IPS DF 6.9 (cell line): ENCODE results near the gene MEA1.

ENCODE experiments used
- DNase-seq: peaks from one replicate; pipeline ENCODE4 v3.0.0-alpha.2; 2013; ENCODE audit warnings: low read depth, low spot score
- H3K27ac ChIP-seq: one replicate; pipeline ENCODE4 v1.5.1; 2013; ENCODE audit warnings: low read length, control low read depth
- H3K27me3 ChIP-seq: 2 replicates; pipeline ENCODE4 v1.6.1; 2013; ENCODE audit warnings: mild to moderate bottlenecking, low read length; ENCODE audit not compliant: control insufficient read depth, insufficient read depth
- H3K36me3 ChIP-seq: 2 replicates; pipeline ENCODE4 v1.6.1; 2013; ENCODE audit warnings: low read length; ENCODE audit not compliant: control insufficient read depth, insufficient read depth
- H3K4me1 ChIP-seq: 2 replicates; pipeline ENCODE4 v1.6.1; 2013; ENCODE audit warnings: low read length; ENCODE audit not compliant: control insufficient read depth, insufficient read depth
- H3K4me3 ChIP-seq: 2 replicates; pipeline ENCODE4 v1.5.1; 2013; ENCODE audit warnings: mild to moderate bottlenecking, low read length
- H3K9me3 ChIP-seq: 2 replicates; pipeline ENCODE4 v1.6.1; 2013; ENCODE audit warnings: low read length, inconsistent platforms; ENCODE audit not compliant: control insufficient read depth, insufficient read depth
- WGBS: extraction: QIAGEN DNeasy Blood & Tissue Kit; methylation state at CpG from one replicate; pipeline ENCODE4 v1.1.7; 2013; ENCODE audit warnings: mixed read lengths, missing lambda C conversion rate; ENCODE audit not compliant: insufficient read length, insufficient coverage; 5-methylcytosine and 5-hydroxymethylcytosine counted together

The MEA1 gene

DNA sequence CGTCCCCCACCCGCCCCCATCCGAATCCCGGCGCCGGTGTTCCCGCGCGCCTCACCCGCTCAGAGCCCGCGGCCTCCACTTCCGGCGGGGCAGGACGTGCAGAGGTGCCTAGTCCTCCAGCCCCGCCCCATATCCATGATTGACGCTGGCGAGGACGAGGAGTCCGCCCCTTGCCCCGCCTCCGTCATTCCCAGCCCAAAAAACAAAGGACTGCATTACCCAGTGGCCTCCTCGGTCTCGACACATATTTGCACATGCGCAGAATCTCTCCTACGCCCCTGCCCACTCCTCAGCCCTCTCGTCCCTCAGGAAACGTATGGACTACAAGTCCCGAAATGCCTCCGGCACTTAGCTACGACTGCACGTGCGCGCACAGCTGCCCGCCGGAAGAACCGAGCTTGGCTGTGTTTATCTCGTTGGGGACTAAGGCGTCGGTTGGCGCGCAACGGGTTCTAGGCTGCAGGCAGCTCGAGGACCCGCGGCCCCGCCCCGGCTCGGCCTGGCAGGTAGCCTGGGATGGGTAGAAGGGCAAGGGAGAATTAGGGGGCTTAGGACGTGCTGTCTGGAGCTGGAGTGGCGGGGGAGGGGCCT, at the start of gene MEA1, which contains the start of gene KLHDC3:
Gene MEA1 (minus strand): TSS at position 104 of the 591 bp plus-strand sequence. CDS start 133 bp downstream, outside the sequence.
Gene KLHDC3 (plus strand): TSS at position 407 of the 591 bp plus-strand sequence. CDS start 2,944 bp downstream, outside the sequence.
- Histone ChIP-seq H3K4me1 (no peaks in the 10 kb centered on the region), H3K9me3 (no peaks in the 10 kb centered on the region), H3K36me3 (peaks cover 32% of the 10 kb centered on the region), H3K27ac (no peak within 1 kb of the TSS), H3K4me3 (peak within 1 kb of the TSS; percentile 70), H3K27me3 (no peaks in the 10 kb centered on the region)
- DNase-seq, result peak; percentile 100
- WGBS, result no CpG with 5 or more reads among the region's 51 CpGs

DNA sequence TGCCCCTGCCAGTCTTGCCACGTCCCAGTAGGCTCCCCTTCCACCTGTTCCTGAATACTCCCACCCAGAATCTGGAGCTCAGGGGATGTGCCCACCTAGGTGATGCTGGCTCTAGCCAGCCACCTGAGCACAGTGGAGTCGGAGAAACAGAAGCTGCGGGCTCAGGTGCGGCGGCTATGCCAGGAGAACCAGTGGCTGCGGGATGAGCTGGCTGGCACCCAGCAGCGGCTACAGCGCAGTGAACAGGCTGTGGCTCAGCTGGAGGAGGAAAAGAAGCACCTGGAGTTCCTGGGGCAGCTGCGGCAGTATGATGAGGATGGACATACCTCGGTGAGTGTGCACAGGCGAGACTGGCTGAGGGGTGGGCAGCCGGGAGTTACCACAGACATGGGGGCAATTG, 49.1 kb upstream of the MEA1 start:
- WGBS, result no CpG with 5 or more reads among the region's 12 CpGs
- Histone ChIP-seq H3K27me3 (no peaks in the 10 kb centered on the region), H3K9me3 (no peaks in the 10 kb centered on the region), H3K4me1 (no peaks in the 10 kb centered on the region), H3K36me3 (peaks cover 4% of the 10 kb centered on the region; the same call in 1 of the 2 replicates), H3K4me3 (no peak overlapping the region), H3K27ac (no peak overlapping the region)
- no peak for DNase-seq

DNA sequence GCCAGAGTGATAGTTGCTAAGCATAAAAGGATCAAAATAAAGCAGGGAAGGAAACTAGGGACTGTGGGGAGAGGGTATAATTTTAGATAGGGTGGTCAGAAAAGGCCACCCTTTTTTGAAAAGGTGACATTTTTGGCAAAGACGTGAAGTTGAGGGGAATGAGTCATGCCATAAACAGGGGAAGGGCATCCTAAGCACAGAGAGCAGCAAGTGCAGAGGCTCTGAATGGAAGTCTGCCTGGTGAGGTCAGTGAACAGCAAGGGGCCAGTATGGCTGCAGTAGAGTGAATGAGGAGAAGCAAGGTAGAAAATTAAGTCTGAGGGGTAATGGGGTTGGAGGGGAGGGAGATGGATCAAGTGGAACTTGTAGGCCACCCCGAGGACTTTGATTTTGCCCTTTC, 48.1 kb upstream of the MEA1 start:
- no peak overlapping the region for H3K27ac ChIP-seq
- no peaks in the 10 kb centered on the region for H3K27me3 ChIP-seq
- H3K36me3 ChIP-seq, result peaks cover 4% of the 10 kb centered on the region; the same call in 1 of the 2 replicates
- DNase-seq, result no peak
- H3K4me3 ChIP-seq, result no peak overlapping the region
- no peaks in the 10 kb centered on the region for H3K4me1 ChIP-seq
- WGBS, result no CpG with 5 or more reads among the region's 2 CpGs
- H3K9me3 ChIP-seq, result no peaks in the 10 kb centered on the region

DNA sequence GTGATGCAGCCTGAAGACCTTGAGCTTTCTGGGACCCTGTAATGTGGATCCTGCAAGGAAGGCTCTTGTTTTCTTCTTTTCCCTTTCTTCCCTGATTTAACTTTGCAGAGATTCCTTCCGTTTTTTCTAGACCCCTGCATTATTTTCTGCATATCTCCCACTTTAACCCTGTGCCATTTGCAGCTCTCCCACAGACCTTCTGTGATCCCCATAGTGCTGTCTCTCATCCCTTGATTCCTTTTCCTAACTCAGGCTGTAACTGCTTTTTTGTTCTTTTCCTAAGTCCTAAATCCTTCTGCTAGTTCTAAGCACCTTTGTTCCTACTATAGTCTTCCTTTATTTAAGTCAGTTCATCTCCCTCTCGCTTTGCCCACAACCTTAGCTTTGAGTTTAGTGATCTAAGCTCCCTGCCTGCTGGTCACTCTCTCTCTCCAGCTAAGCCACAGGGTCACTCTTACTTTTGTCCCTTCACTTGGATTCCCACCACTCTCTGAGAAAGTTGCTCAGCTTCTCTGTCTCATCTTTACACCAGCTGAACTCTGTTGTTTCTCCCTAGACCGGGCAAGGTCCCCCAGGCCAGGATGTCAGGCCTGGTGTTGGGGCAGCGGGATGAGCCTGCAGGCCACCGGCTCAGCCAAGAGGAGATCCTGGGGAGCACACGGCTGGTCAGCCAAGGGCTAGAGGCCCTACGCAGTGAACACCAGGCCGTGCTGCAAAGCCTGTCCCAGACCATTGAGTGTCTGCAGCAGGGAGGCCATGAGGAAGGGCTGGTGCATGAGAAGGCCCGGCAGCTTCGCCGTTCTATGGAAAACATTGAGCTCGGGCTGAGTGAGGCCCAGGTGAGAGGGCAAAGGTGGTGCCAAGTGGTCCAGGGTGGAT, 47.2 kb upstream of the MEA1 start:
- no peaks in the 10 kb centered on the region for H3K4me1 ChIP-seq
- H3K9me3 ChIP-seq, result no peaks in the 10 kb centered on the region
- H3K4me3 ChIP-seq, result no peak overlapping the region
- 0 out of 2 replicates have a peak, but pooled peaks cover 3% of the 10 kb centered on the region for H3K36me3 ChIP-seq
- no peak overlapping the region for H3K27ac ChIP-seq
- H3K27me3 ChIP-seq, result no peaks in the 10 kb centered on the region
- WGBS, result no CpG with 5 or more reads among the region's 12 CpGs
- no peak for DNase-seq

DNA sequence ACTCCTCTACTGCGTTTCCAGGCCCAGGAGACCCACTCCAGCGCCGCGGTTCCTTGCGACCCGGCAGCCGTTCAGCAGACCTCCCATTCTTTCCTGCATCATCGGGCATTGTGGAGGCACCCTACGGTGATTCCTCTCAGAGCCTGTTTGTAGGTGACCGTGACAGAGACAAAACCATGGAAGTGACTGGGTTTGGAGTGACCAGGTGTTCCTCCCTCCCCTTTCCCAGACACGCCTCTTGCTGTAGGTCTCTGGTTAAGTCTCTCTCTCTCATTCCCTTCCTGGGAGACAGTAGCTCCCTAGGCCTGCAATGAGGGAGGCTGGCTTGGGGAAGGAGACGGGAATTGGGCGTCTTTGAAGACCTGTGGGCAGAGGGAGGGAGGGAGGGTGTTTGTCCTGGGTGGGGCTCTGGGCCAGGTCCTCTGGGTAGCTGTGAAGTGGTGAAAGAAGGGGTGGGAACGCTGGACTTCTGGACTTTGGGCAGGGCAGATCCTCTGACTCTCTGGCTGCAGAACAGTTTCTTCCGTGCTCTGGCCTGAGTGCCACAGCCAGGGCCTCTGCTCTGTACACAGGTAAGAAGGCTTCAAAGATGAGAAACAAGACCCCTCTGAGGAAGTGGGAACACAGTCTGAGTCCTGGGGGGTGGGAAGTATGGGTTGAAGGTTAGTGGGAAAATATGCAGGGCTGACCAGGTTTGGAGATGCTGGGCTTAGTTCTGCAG, 46.4 kb upstream of the MEA1 start:
- no peaks in the 10 kb centered on the region for H3K9me3 ChIP-seq
- no peaks in the 10 kb centered on the region for H3K4me1 ChIP-seq
- 0 out of 2 replicates have a peak, but pooled peaks cover 3% of the 10 kb centered on the region for H3K36me3 ChIP-seq
- H3K27ac ChIP-seq, result no peak overlapping the region
- WGBS, result no CpG with 5 or more reads among the region's 15 CpGs
- no peak for DNase-seq
- H3K27me3 ChIP-seq, result no peaks in the 10 kb centered on the region
- peak overlapping the region; percentile 62; the same call in 1 of the 2 replicates for H3K4me3 ChIP-seq

DNA sequence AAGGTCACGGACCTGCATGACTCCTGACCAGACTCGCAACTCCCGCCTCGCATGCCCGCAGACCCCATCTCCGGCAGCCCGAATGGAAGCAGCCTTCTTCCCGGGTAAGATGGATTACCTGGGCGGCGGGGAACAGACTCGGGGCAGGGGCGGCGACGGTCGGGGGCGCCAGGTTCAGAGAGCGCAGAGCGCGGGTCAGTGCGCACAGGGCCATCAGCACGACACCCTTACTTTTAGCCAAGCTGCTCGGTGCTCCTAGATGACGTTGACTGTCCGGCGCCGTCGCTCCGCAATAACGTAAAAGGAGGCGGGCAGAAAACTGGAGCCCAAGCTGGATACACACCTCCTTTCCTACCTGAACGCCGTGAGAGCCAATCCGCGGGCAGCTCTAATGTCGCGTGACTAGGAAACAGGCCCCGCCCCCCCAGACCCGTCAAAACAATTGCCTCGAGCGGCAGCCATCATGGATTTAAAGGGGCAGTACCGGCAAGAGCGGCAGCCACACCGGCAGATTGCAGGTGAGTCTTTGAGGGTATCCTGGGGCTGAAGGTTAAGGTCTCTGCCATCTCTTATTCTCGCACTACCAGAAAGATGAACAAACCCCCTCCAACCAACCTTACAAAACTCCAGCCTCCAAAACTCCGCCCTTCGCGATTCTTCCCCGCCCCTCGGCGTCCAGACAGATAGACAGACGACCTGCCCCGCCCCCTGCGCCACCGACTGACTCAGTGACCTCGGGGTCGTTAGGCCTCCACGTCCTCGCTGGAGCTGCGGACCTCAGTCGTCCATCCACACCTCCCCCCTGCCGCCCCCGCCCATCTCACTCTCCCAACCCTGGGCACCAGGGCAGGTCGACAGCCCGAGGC, 45.7 kb upstream of the MEA1 start, which contains the start of the genes KLC4 and MRPL2:
Gene KLC4 (plus strand): TSS at position 464 of the 866 bp plus-strand sequence. CDS start 1,705 bp downstream, outside the sequence.
Gene MRPL2 (minus strand): TSS at position 267 of the 866 bp plus-strand sequence. CDS start 53 bp downstream, at position 214.
- Histone ChIP-seq H3K9me3 (no peaks in the 10 kb centered on the region), H3K4me3 (peak within 1 kb of the TSS; percentile 62), H3K27me3 (no peaks in the 10 kb centered on the region), H3K4me1 (no peaks in the 10 kb centered on the region), H3K36me3 (0 out of 2 replicates have a peak, but pooled peaks cover 3% of the 10 kb centered on the region), H3K27ac (no peak within 1 kb of the TSS)
- WGBS, result no CpG with 5 or more reads among the region's 64 CpGs
- peak; percentile 95 for DNase-seq

DNA sequence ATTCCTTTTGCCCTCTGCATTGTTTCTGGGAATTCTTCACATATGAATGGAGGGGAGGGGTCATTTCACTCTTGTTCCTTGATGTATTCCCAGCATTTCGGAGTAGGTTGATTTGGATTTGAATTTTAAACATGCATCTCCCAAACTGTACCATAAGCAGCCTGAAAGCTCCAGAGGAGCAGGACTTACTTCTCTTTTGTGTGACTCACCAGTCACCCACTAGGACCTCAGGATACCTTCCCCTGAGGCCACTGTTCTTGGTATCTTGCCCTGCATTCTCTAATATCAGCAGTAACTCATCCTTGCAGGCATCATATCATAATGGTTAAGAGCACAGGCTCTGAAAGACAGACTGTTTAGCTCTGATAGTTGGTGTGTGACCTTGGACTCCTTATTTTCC, 44.8 kb upstream of the MEA1 start:
- H3K27ac ChIP-seq, result no peak overlapping the region
- H3K27me3 ChIP-seq, result no peaks in the 10 kb centered on the region
- H3K4me1 ChIP-seq, result no peaks in the 10 kb centered on the region
- WGBS, result no CpG with 5 or more reads among the region's 1 CpG
- DNase-seq, result no peak
- 0 out of 2 replicates have a peak, but pooled peaks cover 3% of the 10 kb centered on the region for H3K36me3 ChIP-seq
- no peaks in the 10 kb centered on the region for H3K9me3 ChIP-seq
- peak overlapping the region; percentile 56; the same call in 1 of the 2 replicates for H3K4me3 ChIP-seq

DNA sequence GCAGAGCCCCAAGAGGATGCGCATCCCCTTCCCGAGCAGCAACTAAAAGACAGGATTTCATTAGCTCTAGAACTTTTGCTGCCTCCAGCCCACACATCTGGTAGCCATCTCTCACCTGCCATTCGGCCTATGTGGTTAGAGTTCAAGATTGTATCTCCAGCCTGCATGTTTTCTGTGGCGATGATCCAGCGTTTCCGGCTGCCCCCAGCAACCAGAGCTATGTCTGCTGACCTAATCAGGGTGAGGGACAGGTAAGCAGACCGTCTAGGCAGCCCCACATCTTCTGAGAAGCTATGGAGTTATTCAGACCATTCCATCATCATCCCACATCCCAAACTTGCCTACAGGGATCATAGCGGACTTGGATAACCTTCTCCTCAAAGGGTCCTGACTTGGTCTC, 42.2 kb upstream of the MEA1 start:
- H3K27me3 ChIP-seq, result no peaks in the 10 kb centered on the region
- no peak overlapping the region for H3K4me3 ChIP-seq
- DNase-seq, result no peak
- H3K4me1 ChIP-seq, result 0 out of 2 replicates have a peak, but pooled peaks cover 1% of the 10 kb centered on the region
- H3K36me3 ChIP-seq, result peaks cover 6% of the 10 kb centered on the region; the same call in 1 of the 2 replicates
- no peak overlapping the region for H3K27ac ChIP-seq
- H3K9me3 ChIP-seq, result no peaks in the 10 kb centered on the region
- WGBS, result no CpG with 5 or more reads among the region's 8 CpGs

DNA sequence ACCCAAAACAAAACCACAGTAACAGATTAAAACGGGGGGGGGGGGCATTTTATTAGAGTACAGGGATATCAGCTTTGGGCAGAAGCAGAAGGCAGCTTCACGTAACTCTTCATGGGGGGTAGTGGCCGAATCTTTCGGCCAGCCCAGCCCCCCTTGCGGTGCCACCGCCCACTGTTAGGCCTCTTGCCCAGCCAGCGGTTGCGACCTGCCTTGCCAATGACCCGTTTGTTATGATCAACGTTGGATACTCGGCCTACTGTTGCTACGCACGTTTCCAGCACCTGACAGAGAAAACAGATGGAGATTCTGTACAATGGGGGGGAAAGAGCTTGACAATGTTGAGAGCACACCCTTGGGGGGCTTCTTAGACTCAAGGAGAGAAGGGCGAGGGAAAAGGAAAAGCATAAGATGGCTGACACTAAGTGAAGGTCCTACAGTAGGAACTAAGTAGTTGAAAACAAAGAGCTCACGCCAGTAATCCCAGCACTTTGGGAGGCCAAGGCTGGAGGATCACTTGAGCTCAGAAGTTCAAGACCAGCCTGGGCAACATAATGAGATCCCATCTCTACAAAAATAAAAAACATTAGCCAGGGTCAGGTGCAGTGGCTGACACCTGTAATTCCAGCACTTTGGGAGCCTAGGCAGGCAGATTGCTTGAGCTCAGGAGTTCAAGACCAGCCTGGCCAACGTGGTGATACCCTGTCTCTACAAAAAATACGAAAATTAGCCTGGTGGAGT, 40.6 kb upstream of the MEA1 start:
- Histone ChIP-seq H3K27ac (no peak overlapping the region), H3K9me3 (no peaks in the 10 kb centered on the region), H3K4me3 (no peak overlapping the region), H3K4me1 (0 out of 2 replicates have a peak, but pooled peaks cover 1% of the 10 kb centered on the region), H3K36me3 (peaks cover 12% of the 10 kb centered on the region), H3K27me3 (no peaks in the 10 kb centered on the region)
- no peak for DNase-seq
- no CpG with 5 or more reads among the region's 17 CpGs for WGBS
